DMS79 treated with DMSO at 0.1 percent for 48 hours (cell line): ENCODE results near the gene MALRD1.

Experiments used
- DNase-seq: peaks from one replicate; lab custom pipeline; 2025; lab: John Stamatoyannopoulos, UW

The MALRD1 gene

GRCh38 chr10:19373988-19374387 is 325.4 kb downstream of the MALRD1 start:
- no peak for DNase-seq

GRCh38 chr10:19385846-19386450 is 337.3 kb downstream of the MALRD1 start:
- DNase-seq, result no peak

- no peak for DNase-seq
Measured at GRCh38 chr10:19408924-19409323, 360.3 kb downstream of the MALRD1 start.

GRCh38 chr10:19411119-19411518 is 362.5 kb downstream of the MALRD1 start:
- no peak for DNase-seq

- DNase-seq, result no peak
Measured at GRCh38 chr10:19412531-19412930, 363.9 kb downstream of the MALRD1 start.

GRCh38 chr10:19416164-19416563 is 367.6 kb downstream of the MALRD1 start:
- no peak for DNase-seq

- DNase-seq, result no peak
Measured at GRCh38 chr10:19417740-19418139, 369.1 kb downstream of the MALRD1 start.

GRCh38 chr10:19421674-19422073 is 373.1 kb downstream of the MALRD1 start:
- DNase-seq, result no peak

- DNase-seq, result no peak
Measured at GRCh38 chr10:19426034-19426433, 377.4 kb downstream of the MALRD1 start.

GRCh38 chr10:19431622-19432351 is 383.2 kb downstream of the MALRD1 start:
- DNase-seq, result no peak

GRCh38 chr10:19449860-19450259 is 401.3 kb downstream of the MALRD1 start:
- DNase-seq, result no peak

GRCh38 chr10:19451356-19451755 is 402.8 kb downstream of the MALRD1 start:
- no peak for DNase-seq

- DNase-seq, result no peak
Measured at GRCh38 chr10:19451937-19452336, 403.3 kb downstream of the MALRD1 start.

GRCh38 chr10:19453967-19454366 is 405.4 kb downstream of the MALRD1 start:
- DNase-seq, result no peak

GRCh38 chr10:19461588-19461987 is 413.0 kb downstream of the MALRD1 start:
- no peak for DNase-seq

- no peak for DNase-seq
Measured at GRCh38 chr10:19466709-19467108, 418.1 kb downstream of the MALRD1 start.

- DNase-seq, result no peak
Measured at GRCh38 chr10:19468413-19468812, 419.8 kb downstream of the MALRD1 start.

- DNase-seq, result no peak
Measured at GRCh38 chr10:19469521-19469920, 420.9 kb downstream of the MALRD1 start.

- DNase-seq, result no peak
Measured at GRCh38 chr10:19479854-19480253, 431.3 kb downstream of the MALRD1 start.

- no peak for DNase-seq
Measured at GRCh38 chr10:19480353-19480752, 431.8 kb downstream of the MALRD1 start.

GRCh38 chr10:19483421-19483820 is 434.8 kb downstream of the MALRD1 start:
- DNase-seq, result no peak

- DNase-seq, result peak; percentile 20
Measured at GRCh38 chr10:19488592-19489280, 440.1 kb downstream of the MALRD1 start.

GRCh38 chr10:19491166-19491565 is 442.6 kb downstream of the MALRD1 start:
- DNase-seq, result no peak
